HG02759 (cell line): Measurements from ENCODE around the gene NBDY.
A peak's percentile ranks its signal among the peaks of the same experiment; 100 is the strongest.
"Not testable (repeated sequence)": the region's sequence is repeated elsewhere in the genome, so short reads cannot be mapped to it uniquely, and the experiment has no call there.

Experiments
- ATAC-seq: cut with Tn5 transposase; IDR thresholded peaks from one replicate; pipeline ENCODE4 v1.9.1; 2021; ENCODE audit warnings: mild to moderate bottlenecking, moderate library complexity; ENCODE audit not compliant: unreplicated experiment

The NBDY gene

GRCh38 chrX:56764153-56764974 is 35.3 kb downstream of the NBDY start:
- peak; percentile 50 for ATAC-seq

- peak; percentile 29 for ATAC-seq
Measured at GRCh38 chrX:56764975-56765791, 36.1 kb downstream of the NBDY start.

GRCh38 chrX:56765811-56766553 is 36.9 kb downstream of the NBDY start:
- ATAC-seq: no peak

- ATAC-seq: no peak
Measured at GRCh38 chrX:56766554-56767347, 37.7 kb downstream of the NBDY start.

- ATAC-seq: not testable (repeated sequence)
Measured at GRCh38 chrX:56767348-56768119, 38.5 kb downstream of the NBDY start.

GRCh38 chrX:56768120-56768660 is 39.1 kb downstream of the NBDY start:
- not testable (repeated sequence) for ATAC-seq

- ATAC-seq: not testable (repeated sequence)
Measured at GRCh38 chrX:56772675-56773521, 43.9 kb downstream of the NBDY start.

GRCh38 chrX:56773522-56774060 is 44.5 kb downstream of the NBDY start:
- ATAC-seq: not testable (repeated sequence)

- ATAC-seq: not testable (repeated sequence)
Measured at GRCh38 chrX:56778099-56778923, 49.3 kb downstream of the NBDY start.

- ATAC-seq: not testable (repeated sequence)
Measured at GRCh38 chrX:56778924-56779468, 50.0 kb downstream of the NBDY start.

- ATAC-seq: not testable (repeated sequence)
Measured at GRCh38 chrX:56780681-56781649, 51.9 kb downstream of the NBDY start.

GRCh38 chrX:56782352-56782751 is 53.3 kb downstream of the NBDY start:
- ATAC-seq: no peak

GRCh38 chrX:56782791-56783449 is 53.9 kb downstream of the NBDY start:
- ATAC-seq: no peak

GRCh38 chrX:56783450-56783831 is 54.4 kb downstream of the NBDY start:
- no peak for ATAC-seq

GRCh38 chrX:56783996-56784620 is 55.1 kb downstream of the NBDY start:
- ATAC-seq: no peak
